ENCODE data around the gene RAP1GDS1. TPM values are rescaled to one million over a fixed set of nuclear protein-coding genes. Genes with fewer than 3 reads are reported as not detected.
"Not testable (repeated sequence)": the region's sequence is repeated elsewhere in the genome, so short reads cannot be mapped to it uniquely, and the experiment has no call there.

RAP1GDS1 gene
- total RNA-seq, 1 donor from 2014 or later, result 64.5 TPM

DNA sequence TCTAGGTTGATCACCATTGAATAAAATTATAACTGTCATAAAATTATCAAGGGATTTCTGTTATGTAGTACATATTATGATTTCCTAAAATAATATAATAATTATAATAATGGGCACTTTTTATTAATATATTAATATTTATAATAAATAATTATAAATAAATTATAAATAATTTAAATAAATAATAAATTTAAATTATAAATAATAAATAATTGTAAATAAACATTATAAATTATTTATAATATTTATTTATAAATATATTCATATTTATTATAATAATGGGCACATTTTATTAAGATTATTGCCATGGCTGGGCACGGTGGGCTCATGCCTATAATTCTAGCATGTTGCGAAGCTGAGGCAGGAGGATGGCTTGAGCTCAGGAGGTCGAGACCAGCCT lies 24.5 kb downstream of the RAP1GDS1 start:
- FAIRE-seq (no peak), DNase-seq (ENCODE audit: low read depth) (no peak)
- Histone ChIP-seq H3K4me1 (ENCODE audit: insufficient read depth, low read length) (no peaks in the 10 kb centered on the region), H3K79me2 (ENCODE audit: insufficient read depth, low read length) (peaks cover 89% of the 10 kb centered on the region), H3K4me2 (ENCODE audit: low read length) (no peak overlapping the region), H3K27me3 (ENCODE audit: insufficient read depth, low read length) (no peaks in the 10 kb centered on the region), H3K36me3 (ENCODE audit: insufficient read depth, low read length) (no peaks in the 10 kb centered on the region), H3K9ac (ENCODE audit: low read length) (no peak overlapping the region), H2AFZ (ENCODE audit: low read depth, low read length) (no peak overlapping the region), H3K27ac (ENCODE audit: low read depth, low read length) (no peak overlapping the region), H3K4me3 (ENCODE audit: insufficient read depth, low read depth, low read length) (no peak overlapping the region), H3K9me3 (ENCODE audit: insufficient read depth, low read depth, low read length) (no peaks in the 10 kb centered on the region), H4K20me1 (ENCODE audit: insufficient read depth, low read length) (peaks cover 25% of the 10 kb centered on the region)
- H3K9me3 Mint-ChIP-seq (ENCODE audit: unreplicated experiment), result peaks cover 9% of the 10 kb centered on the region
- TF ChIP-seq CTCF (IDR thresholded peaks at IDR 0.05; ENCODE audit: insufficient read depth, low read depth, low read length), result no peak
- no peak for TF ChIP-seq EZH2 (IDR thresholded peaks at IDR 0.05; ENCODE audit: insufficient read depth, low read length)
- no peaks in the 10 kb centered on the region for H3K27me3 Mint-ChIP-seq (ENCODE audit: low read depth, unreplicated experiment)
- no peak overlapping the region for H3K4me3 Mint-ChIP-seq (ENCODE audit: unreplicated experiment)
- no peak overlapping the region for H3K27ac Mint-ChIP-seq (ENCODE audit: unreplicated experiment)
- H3K36me3 Mint-ChIP-seq (ENCODE audit: low read depth, unreplicated experiment), result peaks cover 8% of the 10 kb centered on the region
- peaks cover 29% of the 10 kb centered on the region for H3K4me1 Mint-ChIP-seq (ENCODE audit: low read depth, unreplicated experiment)

DNA sequence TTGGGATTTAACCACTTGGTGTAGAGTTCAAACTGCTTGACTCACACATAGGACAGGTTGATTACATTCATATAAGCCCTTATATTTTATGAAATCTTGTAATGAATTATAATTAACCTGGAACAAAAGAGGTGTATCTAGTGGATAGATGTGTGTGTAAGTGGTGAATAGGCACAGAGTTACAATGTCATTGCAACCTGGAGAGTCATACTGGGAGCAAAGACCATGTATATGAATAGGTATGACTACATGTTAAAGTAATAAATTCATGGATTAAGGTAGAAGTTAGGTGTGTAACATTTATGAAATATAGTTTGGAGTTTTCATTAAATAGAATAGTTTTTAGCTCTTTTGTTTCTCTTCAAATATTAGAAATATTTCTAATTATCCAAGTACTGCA lies 26.1 kb downstream of the RAP1GDS1 start:
- Mint-ChIP-seq H3K4me1 (ENCODE audit: low read depth, unreplicated experiment) (peaks cover 35% of the 10 kb centered on the region), H3K4me3 (ENCODE audit: unreplicated experiment) (no peak overlapping the region), H3K27ac (ENCODE audit: unreplicated experiment) (no peak overlapping the region), H3K27me3 (ENCODE audit: low read depth, unreplicated experiment) (no peaks in the 10 kb centered on the region), H3K36me3 (ENCODE audit: low read depth, unreplicated experiment) (no peaks in the 10 kb centered on the region), H3K9me3 (ENCODE audit: unreplicated experiment) (peaks cover 2% of the 10 kb centered on the region)
- no peak for TF ChIP-seq EZH2 (IDR thresholded peaks at IDR 0.05; ENCODE audit: insufficient read depth, low read length)
- TF ChIP-seq CTCF (IDR thresholded peaks at IDR 0.05; ENCODE audit: insufficient read depth, low read depth, low read length), result no peak
- Histone ChIP-seq H3K4me3 (ENCODE audit: insufficient read depth, low read depth, low read length) (no peak overlapping the region), H3K9me3 (ENCODE audit: insufficient read depth, low read depth, low read length) (no peaks in the 10 kb centered on the region), H2AFZ (ENCODE audit: low read depth, low read length) (no peak overlapping the region), H3K36me3 (ENCODE audit: insufficient read depth, low read length) (no peaks in the 10 kb centered on the region), H3K4me2 (ENCODE audit: low read length) (no peak overlapping the region), H3K27me3 (ENCODE audit: insufficient read depth, low read length) (no peaks in the 10 kb centered on the region), H3K4me1 (ENCODE audit: insufficient read depth, low read length) (no peaks in the 10 kb centered on the region), H3K9ac (ENCODE audit: low read length) (no peak overlapping the region), H3K79me2 (ENCODE audit: insufficient read depth, low read length) (peaks cover 94% of the 10 kb centered on the region), H4K20me1 (ENCODE audit: insufficient read depth, low read length) (peaks cover 36% of the 10 kb centered on the region), H3K27ac (ENCODE audit: low read depth, low read length) (no peak overlapping the region)
- DNase-seq (ENCODE audit: low read depth) (no peak), FAIRE-seq (no peak)

DNA sequence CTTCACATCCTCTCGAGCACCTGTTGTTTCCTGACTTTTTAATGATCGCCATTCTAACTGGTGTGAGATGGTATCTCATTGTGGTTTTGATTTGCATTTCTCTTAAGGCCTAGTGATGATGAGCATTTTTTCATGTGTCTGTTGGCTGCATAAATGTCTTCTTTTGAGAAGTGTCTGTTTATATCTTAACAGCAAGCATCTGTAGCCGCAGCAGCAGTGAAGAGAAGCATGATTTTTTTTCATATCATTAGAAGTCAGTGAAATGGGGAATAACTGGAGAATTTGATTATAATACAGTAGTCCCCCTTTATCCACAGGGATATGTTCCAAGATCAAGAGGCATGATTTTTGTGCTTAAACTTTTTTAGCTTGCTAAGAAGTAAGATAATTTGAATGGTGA lies 27.5 kb downstream of the RAP1GDS1 start:
- H3K4me3 ChIP-seq (ENCODE audit: insufficient read depth, low read depth, low read length); H3K36me3 Mint-ChIP-seq (ENCODE audit: low read depth, unreplicated experiment); H3K27ac ChIP-seq (ENCODE audit: low read depth, low read length); H3K9ac ChIP-seq (ENCODE audit: low read length); H2AFZ ChIP-seq (ENCODE audit: low read depth, low read length); H3K4me3 Mint-ChIP-seq (ENCODE audit: unreplicated experiment); H3K4me1 ChIP-seq (ENCODE audit: insufficient read depth, low read length); H3K36me3 ChIP-seq (ENCODE audit: insufficient read depth, low read length); H3K9me3 Mint-ChIP-seq (ENCODE audit: unreplicated experiment); H3K4me2 ChIP-seq (ENCODE audit: low read length); H3K9me3 ChIP-seq (ENCODE audit: insufficient read depth, low read depth, low read length); FAIRE-seq; H3K27me3 Mint-ChIP-seq (ENCODE audit: low read depth, unreplicated experiment); H3K27me3 ChIP-seq (ENCODE audit: insufficient read depth, low read length); H3K27ac Mint-ChIP-seq (ENCODE audit: unreplicated experiment); DNase-seq (ENCODE audit: low read depth): not testable (repeated sequence)
- Histone ChIP-seq H4K20me1 (ENCODE audit: insufficient read depth, low read length) (peaks cover 35% of the 10 kb centered on the region), H3K79me2 (ENCODE audit: insufficient read depth, low read length) (peaks cover 90% of the 10 kb centered on the region)
- peaks cover 34% of the 10 kb centered on the region for H3K4me1 Mint-ChIP-seq (ENCODE audit: low read depth, unreplicated experiment)

Data from astrocyte (in vitro differentiated cells and primary cell).